GM19455 (cell line): ENCODE measurements around the gene HLA-DQA1.
"Not testable (repeated sequence)": the region's sequence is repeated elsewhere in the genome, so short reads cannot be mapped to it uniquely, and the experiment has no call there.

Experiments used
- ATAC-seq: cut with Tn5 transposase; IDR thresholded peaks from one replicate; pipeline ENCODE4 v1.9.1; 2021; ENCODE audit not compliant: unreplicated experiment

HLA-DQA1 gene

GRCh38 chr6:32657819-32658218 lies 20.6 kb downstream of the HLA-DQA1 start:
- ATAC-seq, result not testable (repeated sequence)

GRCh38 chr6:32658268-32658897 lies 21.2 kb downstream of the HLA-DQA1 start:
- ATAC-seq, result no peak

GRCh38 chr6:32659856-32660595 lies 22.8 kb downstream of the HLA-DQA1 start:
- ATAC-seq, result no peak

- ATAC-seq, result no peak
Observed at GRCh38 chr6:32662099-32662498, 24.9 kb downstream of the HLA-DQA1 start.

GRCh38 chr6:32662836-32663235 lies 25.6 kb downstream of the HLA-DQA1 start:
- no peak for ATAC-seq

GRCh38 chr6:32664354-32664753 lies 27.1 kb downstream of the HLA-DQA1 start:
- ATAC-seq, result no peak

GRCh38 chr6:32664827-32665362 lies 27.7 kb downstream of the HLA-DQA1 start:
- no peak for ATAC-seq

GRCh38 chr6:32665661-32666060 lies 28.5 kb downstream of the HLA-DQA1 start:
- ATAC-seq, result no peak

- ATAC-seq, result peak; percentile 82
Observed at GRCh38 chr6:32666420-32667300, 29.5 kb downstream of the HLA-DQA1 start, which contains the start of gene HLA-DQB1. Gene HLA-DQB1, minus strand, starts transcription at chr6:32666657. Its CDS starts 50 bp downstream, at chr6:32666607.

- no peak for ATAC-seq
Observed at GRCh38 chr6:32668226-32668747, 31.1 kb downstream of the HLA-DQA1 start.

- no peak for ATAC-seq
Observed at GRCh38 chr6:32669240-32669639, 32.0 kb downstream of the HLA-DQA1 start.

- ATAC-seq, result no peak
Observed at GRCh38 chr6:32669893-32670292, 32.7 kb downstream of the HLA-DQA1 start.

- ATAC-seq, result not testable (repeated sequence)
Observed at GRCh38 chr6:32671908-32672307, 34.7 kb downstream of the HLA-DQA1 start.

- not testable (repeated sequence) for ATAC-seq
Observed at GRCh38 chr6:32674123-32674522, 36.9 kb downstream of the HLA-DQA1 start.

GRCh38 chr6:32679492-32679891 lies 42.3 kb downstream of the HLA-DQA1 start:
- no peak for ATAC-seq

GRCh38 chr6:32680055-32680454 lies 42.8 kb downstream of the HLA-DQA1 start:
- ATAC-seq, result no peak

GRCh38 chr6:32684246-32684645 lies 47.0 kb downstream of the HLA-DQA1 start:
- ATAC-seq, result no peak

GRCh38 chr6:32685603-32686002 lies 48.4 kb downstream of the HLA-DQA1 start:
- peak; percentile 82 for ATAC-seq

GRCh38 chr6:32689531-32690501 lies 52.6 kb downstream of the HLA-DQA1 start:
- no peak for ATAC-seq

- ATAC-seq, result no peak
Observed at GRCh38 chr6:32692019-32692418, 54.8 kb downstream of the HLA-DQA1 start.
